ENCODE data around the gene EPHB6.

Gene EPHB6

DNA sequence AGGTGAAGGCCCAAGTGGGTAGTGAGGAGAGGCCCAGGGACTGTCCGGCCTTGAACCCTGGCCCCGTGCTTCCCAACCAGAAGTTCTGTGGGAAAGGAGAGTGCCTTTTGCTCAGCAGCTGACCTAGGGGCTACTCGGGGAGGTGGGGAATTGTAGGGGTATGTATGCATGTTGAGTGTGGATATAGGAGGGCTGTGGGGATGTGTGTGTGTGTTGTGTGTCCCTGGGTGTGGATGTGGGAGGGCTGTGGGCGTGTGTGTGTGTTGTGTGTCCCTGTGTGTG lies 12.2 kb downstream of the EPHB6 start:
- no peak for DNase-seq

DNA sequence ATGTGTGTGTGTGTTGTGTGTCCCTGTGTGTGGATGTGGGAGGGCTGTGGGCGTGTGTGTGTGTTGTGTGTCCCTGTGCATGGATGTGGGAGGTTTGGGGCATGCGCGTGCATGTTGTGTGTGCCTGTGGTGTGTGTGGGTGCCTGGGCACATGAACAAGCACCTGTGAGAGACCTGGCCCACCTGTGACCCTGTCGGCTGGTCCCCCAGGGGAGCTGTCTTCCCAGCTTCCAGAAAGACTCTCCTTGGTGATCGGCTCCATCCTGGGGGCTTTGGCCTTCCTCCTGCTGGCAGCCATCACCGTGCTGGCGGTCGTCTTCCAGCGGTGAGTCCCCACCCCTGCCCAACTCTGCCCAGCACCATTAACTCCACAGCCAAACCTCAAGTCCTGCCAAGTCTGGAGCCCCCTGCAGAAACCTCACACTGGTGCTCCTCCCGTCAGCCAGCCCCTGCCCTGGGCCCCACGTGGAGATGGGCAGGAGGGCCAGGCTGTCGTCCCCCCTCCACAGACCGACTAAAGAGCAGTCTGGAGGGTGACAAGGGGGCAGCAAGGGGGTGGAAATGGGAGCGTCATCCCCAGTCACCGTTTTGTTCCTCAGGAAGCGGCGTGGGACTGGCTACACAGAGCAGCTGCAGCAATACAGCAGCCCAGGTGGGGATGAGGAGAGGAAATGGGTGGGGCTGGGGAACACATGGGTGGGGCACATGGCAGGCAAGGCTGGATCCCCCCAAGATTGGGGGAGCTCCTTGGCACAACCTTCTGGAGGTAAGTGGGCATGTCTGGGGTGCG lies 12.7 kb downstream of the EPHB6 start:
- DNase-seq: no peak

DNA sequence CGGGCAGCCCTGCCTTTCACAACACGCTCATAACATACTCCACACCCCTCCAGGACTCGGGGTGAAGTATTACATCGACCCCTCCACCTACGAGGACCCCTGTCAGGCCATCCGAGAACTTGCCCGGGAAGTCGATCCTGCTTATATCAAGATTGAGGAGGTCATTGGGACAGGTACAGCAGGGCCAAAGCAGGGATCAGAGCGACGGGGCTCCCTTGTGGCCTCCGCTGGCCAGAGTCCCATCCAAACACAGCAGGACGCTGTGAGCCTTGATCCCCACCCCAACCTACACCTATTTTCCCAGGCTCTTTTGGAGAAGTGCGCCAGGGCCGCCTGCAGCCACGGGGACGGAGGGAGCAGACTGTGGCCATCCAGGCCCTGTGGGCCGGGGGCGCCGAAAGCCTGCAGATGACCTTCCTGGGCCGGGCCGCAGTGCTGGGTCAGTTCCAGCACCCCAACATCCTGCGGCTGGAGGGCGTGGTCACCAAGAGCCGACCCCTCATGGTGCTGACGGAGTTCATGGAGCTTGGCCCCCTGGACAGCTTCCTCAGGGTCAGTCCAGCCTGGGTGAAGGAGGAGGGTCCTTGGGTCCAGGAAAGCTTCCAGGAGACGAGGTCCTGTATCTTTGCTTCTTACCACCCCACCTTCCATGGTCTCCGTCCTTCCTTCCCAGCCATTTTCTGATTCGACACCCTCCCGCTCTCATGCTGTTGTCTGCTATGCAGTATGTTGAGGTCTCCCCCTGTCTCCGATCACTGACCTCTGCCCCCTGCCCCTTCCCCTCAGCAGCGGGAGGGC lies 13.5 kb downstream of the EPHB6 start:
- DNase-seq: no peak

DNA sequence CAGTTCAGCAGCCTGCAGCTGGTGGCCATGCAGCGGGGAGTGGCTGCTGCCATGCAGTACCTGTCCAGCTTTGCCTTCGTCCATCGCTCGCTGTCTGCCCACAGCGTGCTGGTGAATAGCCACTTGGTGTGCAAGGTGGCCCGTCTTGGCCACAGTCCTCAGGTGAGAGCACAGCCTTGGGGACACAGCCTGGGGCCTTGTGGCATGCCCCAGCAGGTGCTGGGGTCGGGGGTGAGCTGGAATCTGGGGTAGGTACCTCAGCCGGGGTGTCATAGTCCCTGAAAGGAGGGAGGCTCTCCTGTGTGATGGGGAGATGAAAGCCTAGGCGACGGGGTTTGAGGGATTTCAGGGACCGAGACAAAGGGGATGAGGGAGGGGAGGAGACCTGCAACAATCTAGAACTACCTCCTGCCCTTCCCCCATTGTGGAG lies 14.1 kb downstream of the EPHB6 start:
- no peak for DNase-seq

DNA sequence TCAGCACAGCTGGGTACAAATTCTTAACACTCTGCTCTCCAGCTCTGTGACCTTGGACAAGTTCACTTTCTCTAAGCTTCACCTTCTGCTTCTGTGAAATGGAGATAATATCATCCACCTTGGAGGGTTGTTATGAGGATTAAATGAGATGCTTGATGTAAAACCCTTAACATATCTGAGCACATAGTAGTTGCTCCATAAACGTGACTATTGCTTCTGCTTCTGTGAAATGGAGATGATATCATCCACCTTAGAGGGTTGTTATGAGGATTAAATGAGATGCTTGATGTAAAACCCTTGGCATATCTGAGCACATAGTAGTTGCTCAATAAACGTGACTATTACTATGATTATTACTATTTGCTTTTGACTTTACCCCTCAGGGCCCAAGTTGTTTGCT lies 14.6 kb downstream of the EPHB6 start:
- no peak for DNase-seq

DNA sequence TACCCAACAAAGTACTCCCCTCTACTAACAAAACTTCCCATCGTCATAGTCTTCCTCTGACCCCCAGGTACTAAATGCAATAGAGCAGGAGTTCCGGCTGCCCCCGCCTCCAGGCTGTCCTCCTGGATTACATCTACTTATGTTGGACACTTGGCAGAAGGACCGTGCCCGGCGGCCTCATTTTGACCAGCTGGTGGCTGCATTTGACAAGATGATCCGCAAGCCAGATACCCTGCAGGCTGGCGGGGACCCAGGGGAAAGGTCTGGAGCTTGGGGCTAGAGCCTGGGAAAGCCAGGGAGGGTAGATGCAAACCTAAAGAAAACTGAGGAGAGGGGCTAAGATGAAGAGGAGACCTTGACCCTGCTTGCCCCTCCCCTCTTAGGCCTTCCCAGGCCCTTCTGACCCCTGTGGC lies 15.3 kb downstream of the EPHB6 start:
- DNase-seq: no peak

DNA sequence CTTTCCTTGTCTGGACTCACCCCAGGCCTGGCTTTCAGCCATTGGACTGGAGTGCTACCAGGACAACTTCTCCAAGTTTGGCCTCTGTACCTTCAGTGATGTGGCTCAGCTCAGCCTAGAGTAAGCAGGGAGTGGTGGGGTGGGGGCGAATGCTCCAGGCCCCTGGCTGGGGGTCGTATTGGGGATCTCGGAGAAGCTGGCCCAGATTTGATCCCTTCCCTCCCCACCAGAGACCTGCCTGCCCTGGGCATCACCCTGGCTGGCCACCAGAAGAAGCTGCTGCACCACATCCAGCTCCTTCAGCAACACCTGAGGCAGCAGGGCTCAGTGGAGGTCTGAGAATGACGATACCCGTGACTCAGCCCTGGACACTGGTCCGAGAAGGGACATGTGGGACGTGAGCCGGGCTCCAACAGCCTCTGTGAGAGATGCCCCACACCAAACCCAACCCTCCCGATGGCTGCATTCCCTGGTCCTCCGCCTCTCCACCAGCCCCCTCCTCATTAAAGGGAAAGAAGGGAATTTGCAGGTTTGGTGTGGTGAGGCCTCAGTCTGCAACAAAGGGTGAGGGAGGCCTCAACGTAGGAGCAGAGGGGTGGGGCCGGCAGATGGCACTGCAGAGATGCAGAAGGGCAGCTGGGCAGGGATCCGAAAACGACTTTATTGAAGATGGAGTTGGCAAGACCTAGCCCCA lies 15.8 kb downstream of the EPHB6 start:
- DNase-seq: no peak

DNA sequence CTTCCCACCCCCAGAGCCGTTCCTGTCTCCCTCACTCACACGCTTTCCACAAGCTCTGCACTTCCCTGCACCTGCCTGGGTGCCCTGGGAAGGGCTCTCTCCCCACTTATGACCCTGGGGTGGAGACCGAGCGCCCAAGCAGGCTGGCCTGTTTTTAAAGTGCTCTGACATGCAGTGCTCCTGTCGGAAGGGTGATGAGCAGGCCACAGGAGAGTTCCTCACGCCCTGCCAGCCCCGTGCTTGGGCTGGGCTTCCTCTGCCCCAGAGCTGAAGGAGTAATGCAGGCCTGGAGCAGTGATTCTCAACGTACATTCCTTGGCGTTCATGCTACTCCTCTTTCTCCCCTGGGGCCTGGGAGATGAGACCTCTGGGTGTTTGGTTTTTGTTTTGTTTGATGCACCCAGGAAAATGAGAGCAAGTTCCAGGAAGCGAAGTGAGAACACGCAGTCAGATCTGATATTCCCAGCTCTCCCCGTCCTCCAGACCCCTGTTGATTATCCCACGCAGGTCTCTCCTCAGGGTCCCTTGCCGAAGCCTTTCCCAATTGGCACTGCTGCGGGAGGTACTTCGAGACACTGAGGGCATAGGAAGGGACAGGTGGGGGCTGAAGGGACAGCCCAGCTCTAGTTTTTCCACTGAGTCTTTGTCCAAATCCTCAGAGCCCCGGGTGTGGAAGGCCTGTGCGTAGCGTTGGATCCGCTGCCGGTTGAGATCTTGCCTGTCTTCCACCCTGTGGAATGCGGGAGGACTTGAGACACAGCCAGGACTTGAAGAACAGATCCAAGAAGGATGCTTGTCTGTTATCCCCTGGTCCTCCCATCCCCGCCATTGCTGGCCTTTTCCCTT lies 16.6 kb downstream of the EPHB6 start:
- no peak for DNase-seq

DNA sequence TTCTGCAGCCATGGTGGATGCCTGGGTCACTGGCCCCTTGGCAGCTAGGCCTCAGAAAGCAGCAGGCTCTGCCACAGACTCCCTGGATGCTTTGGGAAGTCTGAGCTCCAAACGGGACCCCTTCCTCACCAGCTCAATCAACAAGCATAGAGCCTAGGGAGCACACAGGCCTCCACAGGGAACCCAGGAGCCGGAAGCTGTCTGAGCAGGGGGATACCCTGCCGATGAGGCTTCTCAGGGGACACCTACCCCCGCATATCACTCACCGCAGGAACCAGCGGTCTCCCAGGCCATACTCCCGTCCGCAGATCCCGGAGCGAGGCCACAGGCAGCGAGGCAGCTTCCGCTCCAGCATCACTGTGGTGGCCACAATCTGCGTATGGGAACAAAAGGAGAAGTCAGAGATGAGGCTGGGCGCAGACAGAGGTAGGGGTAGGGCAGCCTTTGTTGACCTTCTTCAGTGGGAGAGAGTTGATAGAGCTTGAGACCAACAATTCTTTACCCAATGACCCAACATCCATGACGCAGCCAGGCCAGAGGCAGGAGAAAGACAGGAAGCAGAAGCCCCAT lies 17.3 kb downstream of the EPHB6 start:
- DNase-seq: no peak

DNA sequence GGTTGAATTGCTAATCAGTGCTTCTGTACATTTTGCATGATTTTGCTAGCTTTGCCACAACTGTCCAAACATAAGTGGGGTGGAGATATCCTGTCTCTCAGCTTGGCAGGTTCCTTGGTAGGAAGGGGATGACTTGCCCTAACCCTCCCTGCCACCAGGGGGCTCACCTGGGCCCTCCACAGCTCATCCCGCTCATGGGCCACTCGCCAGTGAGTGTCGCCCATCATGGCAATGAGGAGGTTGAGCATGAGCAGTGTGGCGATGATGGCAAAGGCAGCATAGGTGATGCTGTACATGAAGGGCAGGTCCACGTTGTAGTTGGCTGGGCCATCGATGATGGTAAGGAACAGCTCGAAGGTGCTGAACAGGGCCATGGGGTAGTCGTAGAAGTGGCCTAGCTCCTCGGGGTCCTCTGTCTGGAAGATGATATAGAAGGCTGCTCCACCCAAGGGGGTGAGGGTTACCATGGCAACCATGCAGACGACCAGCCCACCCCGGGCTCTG lies 18.5 kb downstream of the EPHB6 start:
- DNase-seq: no peak

DNA sequence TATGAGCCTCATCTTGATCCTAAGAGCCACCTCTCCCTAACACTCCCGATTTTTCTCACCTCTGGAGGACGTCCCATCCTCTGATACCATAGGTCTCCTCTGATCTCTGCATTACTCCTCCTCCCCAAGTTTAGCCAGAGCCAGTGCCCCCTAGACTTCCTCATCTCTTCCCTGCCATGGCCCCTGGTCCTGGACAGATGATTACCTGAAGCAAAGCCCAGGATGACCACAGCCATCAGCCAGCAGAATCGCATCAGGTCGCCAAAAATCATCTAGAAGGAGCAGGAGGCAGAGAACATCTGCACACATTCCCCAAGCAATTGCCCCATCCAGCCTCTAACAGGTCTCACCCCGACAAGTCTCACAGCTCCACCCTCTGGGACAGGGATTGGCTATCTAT lies 19.0 kb downstream of the EPHB6 start:
- DNase-seq: no peak

DNA sequence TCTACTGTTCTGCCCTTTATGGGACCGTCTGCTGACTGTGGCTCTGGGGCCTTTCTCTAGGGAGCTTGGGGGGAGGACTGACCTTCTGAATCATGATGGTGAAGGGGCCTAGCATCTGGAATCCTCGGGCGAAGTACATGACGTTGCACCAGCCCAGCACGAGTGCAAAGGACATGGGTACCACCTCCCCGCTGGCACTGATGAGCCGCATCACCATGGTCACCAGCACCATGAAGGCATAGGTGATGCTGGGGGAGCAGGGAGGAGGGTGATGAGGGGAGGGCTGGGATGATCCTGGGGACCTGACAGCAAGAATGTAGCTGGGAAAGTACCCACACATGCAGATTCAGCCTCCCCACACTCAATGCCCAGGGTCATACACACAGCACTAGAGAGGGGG lies 19.5 kb downstream of the EPHB6 start:
- no peak for DNase-seq

DNA sequence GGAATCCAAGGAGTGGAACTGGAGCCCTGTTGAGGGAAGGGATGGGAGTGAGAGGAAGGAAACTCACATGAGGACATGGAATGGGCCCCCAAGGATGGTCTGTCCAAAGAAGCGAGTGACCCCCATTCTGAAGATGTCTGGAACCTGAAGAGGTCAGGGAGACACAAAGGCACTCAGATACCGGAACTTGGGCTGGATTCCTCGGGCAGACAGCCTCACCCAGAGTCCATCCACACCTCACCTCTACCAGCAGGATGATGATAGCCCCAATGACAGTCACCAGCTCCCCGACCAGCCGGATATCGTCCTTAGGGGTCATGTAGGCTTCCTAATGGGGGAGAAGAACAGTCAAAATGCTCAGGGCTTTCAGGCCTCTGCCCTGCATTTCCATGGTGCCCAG lies 20.0 kb downstream of the EPHB6 start:
- no peak for DNase-seq

DNA sequence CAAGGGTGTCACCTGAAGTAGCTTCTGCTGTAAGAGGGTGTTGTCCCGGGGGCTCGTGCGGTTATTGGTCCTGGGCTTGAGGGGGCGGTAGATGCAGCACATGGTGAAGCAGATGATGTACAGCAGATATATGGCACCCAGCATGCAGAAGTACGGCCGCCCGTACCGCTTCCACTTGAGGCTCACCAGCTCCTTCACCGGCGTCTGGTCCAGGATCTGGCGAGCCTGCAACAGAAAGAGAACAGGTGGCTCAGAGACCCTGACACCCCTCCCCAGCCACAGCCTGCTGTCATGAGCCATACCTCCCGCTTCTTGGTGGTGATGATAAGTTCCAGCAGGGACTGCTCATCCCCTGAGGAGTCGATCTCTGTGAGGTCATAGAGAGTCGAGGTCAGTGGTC lies 20.6 kb downstream of the EPHB6 start:
- no peak for DNase-seq

DNA sequence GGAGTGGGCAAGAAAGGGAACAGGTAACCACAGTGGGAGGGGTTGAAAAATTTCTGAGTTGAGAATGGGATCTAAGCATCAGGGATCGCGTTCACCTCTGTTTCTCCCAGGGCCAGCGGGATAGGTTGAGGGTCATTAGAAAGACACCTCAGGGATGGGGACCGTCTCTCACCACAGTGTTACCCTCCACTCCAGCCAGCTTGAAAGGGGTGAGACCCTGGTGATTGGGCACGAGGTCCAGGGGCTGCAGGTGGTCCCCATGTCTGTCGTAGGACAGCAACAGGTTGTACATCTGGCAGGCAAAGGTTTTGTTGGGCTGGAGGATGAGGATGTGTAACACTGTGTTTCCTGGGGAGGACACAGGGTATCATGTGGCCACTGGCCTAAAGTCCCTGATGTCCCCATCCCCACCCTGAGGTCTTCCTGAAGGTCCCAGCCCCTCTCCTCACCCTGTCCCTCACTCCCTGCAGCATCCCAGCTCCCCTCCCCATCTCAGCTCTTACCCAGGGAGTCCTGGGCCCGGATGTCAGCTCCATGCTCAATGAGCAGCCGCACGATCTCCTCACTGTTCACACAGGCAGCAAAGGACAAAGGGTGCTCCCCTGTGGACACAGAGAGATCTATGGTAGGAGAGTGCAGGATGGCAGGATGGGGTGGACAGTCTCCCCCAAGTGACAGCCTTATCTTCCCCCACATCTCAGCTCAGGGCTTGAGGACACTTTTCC lies 21.5 kb downstream of the EPHB6 start:
- no peak for DNase-seq

DNA sequence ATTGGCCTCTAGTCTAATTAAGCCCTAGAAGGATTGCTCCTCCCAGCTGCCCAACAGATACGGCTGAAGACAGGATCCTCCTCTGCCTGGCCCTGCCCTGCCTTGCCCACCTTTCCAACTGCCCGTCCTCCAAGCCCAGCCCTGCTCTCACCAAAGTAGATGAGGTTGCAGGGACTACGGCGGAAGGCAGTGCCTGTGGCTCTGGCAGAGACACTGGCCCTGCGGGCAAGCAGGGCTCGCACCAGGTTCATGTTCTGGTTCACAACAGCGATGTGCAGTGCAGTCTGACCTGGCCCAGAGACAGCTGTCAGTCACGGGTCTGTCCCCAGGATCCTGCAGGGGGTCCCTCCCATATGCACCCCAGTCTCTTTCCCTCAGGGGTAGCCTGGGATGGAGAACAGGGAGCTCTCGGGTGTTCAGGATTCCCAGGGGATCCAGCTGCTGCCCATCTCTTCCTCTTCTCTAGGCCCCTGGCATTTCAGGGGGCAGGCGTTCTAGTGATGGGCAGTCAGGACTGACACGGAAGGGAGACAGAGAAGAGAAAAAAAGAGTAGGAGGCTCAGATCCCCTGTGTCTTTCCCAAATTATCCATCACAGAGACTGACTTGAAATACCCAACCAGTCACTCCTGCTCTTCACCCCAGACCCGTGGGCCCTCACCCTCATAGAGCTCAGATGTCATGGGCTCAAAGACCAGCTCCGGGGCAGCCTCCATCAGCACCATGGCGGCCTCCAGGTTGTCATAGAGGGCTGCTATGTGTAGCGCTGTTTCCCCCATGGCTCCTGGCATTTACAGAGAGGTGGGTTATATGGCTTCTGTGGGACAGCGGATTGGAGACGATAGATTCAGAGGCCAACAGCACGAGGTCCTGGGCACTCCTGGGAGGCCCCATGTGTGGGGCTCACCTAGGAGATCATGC lies 22.4 kb downstream of the EPHB6 start:
- no peak for DNase-seq

DNA sequence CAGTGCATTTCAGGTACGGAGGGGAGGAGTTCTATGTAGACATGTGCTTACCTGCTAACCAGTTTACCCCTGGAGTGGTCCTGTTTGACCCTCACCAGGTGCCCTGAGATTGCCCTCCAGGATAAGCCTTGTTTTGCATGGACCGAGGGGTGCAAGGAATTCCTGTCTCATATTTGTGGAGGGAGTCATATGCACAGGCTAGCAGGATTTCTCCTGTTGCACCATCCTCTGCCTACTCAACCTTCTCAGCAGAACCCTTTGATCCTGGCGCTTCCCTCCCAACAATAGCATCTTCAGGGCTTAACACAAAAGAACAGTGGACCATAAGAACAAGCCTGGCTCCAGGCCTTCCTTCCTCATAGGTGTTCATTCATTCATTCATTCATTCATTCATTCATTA lies 23.4 kb downstream of the EPHB6 start:
- DNase-seq: no peak

DNA sequence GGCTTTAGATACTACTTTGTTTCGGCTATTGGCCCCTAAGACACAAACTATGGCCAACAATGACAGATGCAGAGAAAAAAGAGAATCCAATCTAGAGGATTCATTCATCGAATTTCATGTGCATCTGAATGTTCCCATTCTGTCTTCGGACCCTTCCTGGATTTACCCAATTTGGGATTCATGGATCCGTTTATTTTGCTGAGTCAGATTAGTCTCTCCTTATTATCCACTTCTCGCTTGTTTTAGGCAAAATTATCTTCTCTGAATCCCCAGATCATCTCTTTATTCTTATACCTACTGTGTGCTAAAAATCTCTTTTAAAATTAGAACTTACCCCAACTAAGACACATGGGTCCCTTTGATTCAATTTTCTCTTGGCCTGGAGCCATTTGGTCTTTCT lies 24.2 kb downstream of the EPHB6 start:
- DNase-seq: no peak

DNA sequence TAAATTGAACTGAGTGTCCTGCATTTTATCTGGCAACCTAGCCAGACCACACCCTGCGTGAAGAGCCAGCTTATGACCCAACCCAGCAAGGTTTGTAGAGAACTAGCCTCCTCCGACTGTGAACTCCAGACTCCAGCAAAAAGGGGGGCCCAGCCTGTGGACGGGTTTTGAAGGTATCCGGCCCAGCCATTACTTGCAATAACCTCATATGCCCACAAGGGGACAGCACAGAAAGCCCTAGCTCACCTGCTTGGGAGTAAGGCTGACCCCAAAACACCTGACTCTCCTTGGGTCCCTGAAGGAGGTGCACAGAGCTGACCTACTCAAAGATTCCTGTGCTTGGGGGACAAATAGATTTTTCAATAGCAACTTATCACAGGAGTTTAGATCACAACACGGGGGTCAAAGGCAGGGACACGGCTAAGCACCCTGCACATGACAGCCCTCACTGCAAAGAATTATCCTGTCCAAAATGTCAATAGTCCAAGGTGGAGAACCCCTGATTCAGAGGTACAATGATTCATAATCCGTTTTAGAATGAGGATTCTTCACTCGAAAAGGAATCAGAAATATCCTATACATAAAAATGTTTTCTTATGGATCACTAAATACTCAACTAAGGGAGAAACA lies 26.1 kb downstream of the EPHB6 start:
- no peak for DNase-seq
